Neural cell (in vitro differentiated cells): ENCODE measurements around the gene DEF6. TPM values are rescaled to one million over a fixed set of nuclear protein-coding genes. Genes with fewer than 3 reads are reported as not detected.

Experiments used
- H2AFZ ChIP-seq: fragments of 200-600, 300-800 bp; sonication (generic), shearing (Covaris generic); 2 replicates; pipeline ENCODE4 v1.6.0; 2014; ENCODE audit warnings: low read depth, mild to moderate bottlenecking, antibody characterized with exemption, low read length, moderate library complexity
- H3F3A ChIP-seq: fragments of 200-600 bp; shearing (Covaris generic); 2 replicates; pipeline ENCODE4 v1.6.1; 2016; ENCODE audit warnings: mild to moderate bottlenecking, moderate library complexity, mixed read lengths, antibody characterized with exemption, low read length; ENCODE audit not compliant: insufficient read depth, poor library complexity, severe bottlenecking
- H3K27ac ChIP-seq: fragments of 200-600, 300-800 bp; sonication (generic), shearing (Covaris generic); 2 replicates; pipeline ENCODE4 v1.5.1; 2014; ENCODE audit warnings: mild to moderate bottlenecking, low read length, moderate library complexity
- H3K27me3 ChIP-seq: fragments of 300-800, 200-600 bp; sonication (generic), shearing (Covaris generic); 2 replicates; pipeline ENCODE4 v1.6.0; 2014; ENCODE audit warnings: mild to moderate bottlenecking, low read depth, low read length, moderate library complexity; ENCODE audit not compliant: insufficient read depth
- H3K36me3 ChIP-seq: fragments of 300-800, 200-600 bp; sonication (generic), shearing (Covaris generic); 2 replicates; pipeline ENCODE4 v1.5.1; 2014; ENCODE audit warnings: mild to moderate bottlenecking, antibody characterized with exemption, low read length, moderate library complexity; ENCODE audit not compliant: insufficient read depth
- H3K4me2 ChIP-seq: fragments of 300-800, 200-600 bp; sonication (generic), shearing (Covaris generic); 2 replicates; pipeline ENCODE4 v1.6.0; 2014; ENCODE audit warnings: mild to moderate bottlenecking, low read length
- H3K4me3 ChIP-seq: fragments of 300-800, 200-600 bp; sonication (generic), shearing (Covaris generic); 2 replicates; pipeline ENCODE4 v1.5.1; 2014; ENCODE audit warnings: mild to moderate bottlenecking, low read length, moderate library complexity
- H3K79me2 ChIP-seq: fragments of 200-600 bp; shearing (Covaris generic); replicated peaks from 2 replicates; pipeline ENCODE4 v1.6.0; 2014; ENCODE audit warnings: mild to moderate bottlenecking, low read length, moderate library complexity; ENCODE audit not compliant: insufficient read depth
- H3K9ac ChIP-seq: fragments of 300-800, 200-600 bp; sonication (generic), shearing (Covaris generic); 2 replicates; pipeline ENCODE4 v1.6.1; 2016; ENCODE audit warnings: mild to moderate bottlenecking, low read length, mixed read lengths
- H3K9me2 ChIP-seq: fragments of 200-600 bp; shearing (Covaris generic); 2 replicates; pipeline ENCODE4 v1.6.1; 2016; ENCODE audit warnings: mild to moderate bottlenecking, low read length, mixed read lengths; ENCODE audit not compliant: insufficient read depth
- H3K9me3 ChIP-seq: fragments of 200-600, 300-800 bp; sonication (generic), shearing (Covaris generic); 2 replicates; pipeline ENCODE4 v1.6.1; 2016; ENCODE audit warnings: mild to moderate bottlenecking, mixed run types, low read length, moderate library complexity, mixed read lengths
- H4K20me1 ChIP-seq: fragments of 200-600 bp; shearing (Covaris generic); 2 replicates; pipeline ENCODE4 v1.6.1; 2016; ENCODE audit warnings: mild to moderate bottlenecking, mixed run types; ENCODE audit not compliant: insufficient read depth
- CTCF ChIP-seq: fragments of 450-650 bp; IDR thresholded peaks from 2 replicates; pipeline ENCODE4 v1.5.1; 2014; ENCODE audit warnings: antibody characterized with exemption, mild to moderate bottlenecking, moderate library complexity; ENCODE audit not compliant: poor library complexity, severe bottlenecking
- EP300 ChIP-seq: fragments of 450-650 bp; conservative IDR thresholded peaks from 2 replicates; pipeline ENCODE4 v1.6.1; 2014; ENCODE audit warnings: antibody characterized with exemption, mild to moderate bottlenecking, moderate library complexity; ENCODE audit not compliant: poor library complexity, severe bottlenecking
- EZH2 ChIP-seq: fragments of 200-600, 300-800 bp; shearing (Covaris generic), sonication (generic); IDR thresholded peaks from 2 replicates; pipeline ENCODE4 v1.6.1; 2014; ENCODE audit warnings: antibody characterized with exemption, low read length, borderline replicate concordance, mild to moderate bottlenecking; ENCODE audit not compliant: insufficient read depth, poor library complexity, severe bottlenecking
- MXI1 ChIP-seq: fragments of 450-650 bp; conservative IDR thresholded peaks from 2 replicates; pipeline ENCODE4 v1.6.1; 2014; ENCODE audit warnings: antibody characterized with exemption, mild to moderate bottlenecking; ENCODE audit not compliant: poor library complexity, severe bottlenecking
- POLR2AphosphoS5 ChIP-seq: IDR thresholded peaks from 2 replicates; pipeline ENCODE4 v1.6.1; 2012
- RAD21 ChIP-seq: fragments of 450-650 bp; conservative IDR thresholded peaks from 2 replicates; pipeline ENCODE4 v1.6.1; 2014; ENCODE audit warnings: antibody characterized with exemption, mild to moderate bottlenecking, moderate library complexity
- REST ChIP-seq: IDR thresholded peaks from 2 replicates; pipeline ENCODE4 v1.6.1; 2012; ENCODE audit warnings: borderline replicate concordance
- SMC3 ChIP-seq: fragments of 450-650 bp; conservative IDR thresholded peaks from 2 replicates; pipeline ENCODE4 v1.6.1; 2014; ENCODE audit warnings: antibody characterized with exemption, mild to moderate bottlenecking, moderate library complexity; ENCODE audit not compliant: poor library complexity
- TAF1 ChIP-seq: IDR thresholded peaks from 2 replicates; pipeline ENCODE4 v1.6.1; 2012; ENCODE audit warnings: low read depth
- polyA plus RNA-seq: library from polyadenylated mRNA; depleted of rRNA; stranded (reverse); fragments of >200 nt; gene quantifications from 2 replicates; pipeline ENCODE4 v1.2.3, GENCODE V29; 2014

The DEF6 gene
- polyA plus RNA-seq, 1 donor from 2014 or later, result 1.3 TPM

GRCh38 chr6:35296931-35297600 lies 552 bp upstream of the DEF6 start:
- no peak overlapping the region for H3K9ac ChIP-seq
- H3K4me2 ChIP-seq, result no peak overlapping the region
- H2AFZ ChIP-seq, result no peak overlapping the region
- no peak overlapping the region for H3K4me3 ChIP-seq
- H3K9me3 ChIP-seq, result no peaks in the 10 kb centered on the region
- no peaks in the 10 kb centered on the region for H3K27me3 ChIP-seq
- no peaks in the 10 kb centered on the region for H3K79me2 ChIP-seq
- H3K36me3 ChIP-seq, result no peaks in the 10 kb centered on the region
- no peak overlapping the region for H3K27ac ChIP-seq
- TF ChIP-seq SMC3 (no peak), TAF1 (no peak), REST (no peak), EZH2 (no peak), EP300 (no peak), MXI1 (no peak), RAD21 (no peak), CTCF (no peak), POLR2AphosphoS5 (no peak)
- no peaks in the 10 kb centered on the region for H3F3A ChIP-seq
- H3K9me2 ChIP-seq, result no peaks in the 10 kb centered on the region
- H4K20me1 ChIP-seq, result no peaks in the 10 kb centered on the region

GRCh38 chr6:35298625-35299140 lies 1.1 kb downstream of the DEF6 start:
- no peaks in the 10 kb centered on the region for H3K36me3 ChIP-seq
- no peaks in the 10 kb centered on the region for H3K27me3 ChIP-seq
- no peaks in the 10 kb centered on the region for H3K9me2 ChIP-seq
- H3K9me3 ChIP-seq, result no peaks in the 10 kb centered on the region
- H3K27ac ChIP-seq, result no peak overlapping the region
- TF ChIP-seq CTCF, result no peak
- no peak for TF ChIP-seq POLR2AphosphoS5
- TF ChIP-seq MXI1, result no peak
- TF ChIP-seq TAF1, result no peak
- TF ChIP-seq RAD21, result no peak
- no peak for TF ChIP-seq REST
- no peak for TF ChIP-seq EZH2
- no peak for TF ChIP-seq EP300
- no peak for TF ChIP-seq SMC3
- H4K20me1 ChIP-seq, result no peaks in the 10 kb centered on the region
- H3K79me2 ChIP-seq, result no peaks in the 10 kb centered on the region
- no peaks in the 10 kb centered on the region for H3F3A ChIP-seq
- H3K4me3 ChIP-seq, result no peak overlapping the region
- H3K9ac ChIP-seq, result no peak overlapping the region
- no peak overlapping the region for H3K4me2 ChIP-seq
- H2AFZ ChIP-seq, result no peak overlapping the region
